Stomach (tissue), 9 donors: ENCODE results near the gene HLA-DOA. TPM values are rescaled to one million over a fixed set of nuclear protein-coding genes. Genes with fewer than 3 reads are reported as not detected.

Source experiments
- DNase-seq, 2 donors: peaks; one replicate each; pipeline versions ENCODE4 v3.0.0 to v3.0.0-alpha.2; 2013 to 2019
- H3K27ac ChIP-seq, 5 donors: fragments of 200-600 bp in 4 of 5; sonication (generic) in 4 of 5; one replicate each; pipeline ENCODE4 v1.5.1; 2013 to 2019; ENCODE audit warnings: mild to moderate bottlenecking in 1 of 5, moderate library complexity in 1 of 5
- H3K27me3 ChIP-seq, 3 donors: fragments of 200-600 bp; sonication (generic); one replicate each; pipeline ENCODE4 v1.5.1; 2017 to 2019; ENCODE audit warnings: mixed run types in 1 of 3
- H3K36me3 ChIP-seq, 4 donors: fragments of 200-600 bp; sonication (generic); 1 replicate in 3 of 4; 2 replicates in 1 of 4; pipeline ENCODE4 v1.5.1; 2016 to 2019
- H3K4me1 ChIP-seq, 4 donors: fragments of 200-600 bp; sonication (generic); one replicate each; pipeline ENCODE4 v1.5.1; 2016 to 2019
- H3K4me3 ChIP-seq, 4 donors: fragments of 200-600 bp; sonication (generic) in 3 of 4; one replicate each; pipeline ENCODE4 v1.5.1; 2016 to 2019; ENCODE audit warnings: mild to moderate bottlenecking in 1 of 4
- H3K9me3 ChIP-seq, 4 donors: fragments of 200-600 bp; sonication (generic); one replicate each; pipeline ENCODE4 v1.5.1; 2016 to 2019
- CTCF ChIP-seq, 7 experiments: fragments of 450-650 bp in 4 of 7; fragments of 200-600 bp in 3 of 7; sonication (generic) in 3 of 7; IDR thresholded peaks; one replicate each; pipeline ENCODE4 v1.5.1; 2016 to 2019; ENCODE audit warnings: antibody characterized with exemption in 7 of 7, control low read depth in 2 of 7, mild to moderate bottlenecking in 1 of 7
- EP300 ChIP-seq: sonication (generic); formaldehyde crosslinking; IDR thresholded peaks from one replicate; pipeline ENCODE4 v1.6.1; 2017; ENCODE audit warnings: antibody characterized with exemption
- POLR2A ChIP-seq, 4 donors: fragments of 450-650 bp; IDR thresholded peaks; one replicate each; pipeline ENCODE4 v1.6.1; 2016; ENCODE audit warnings: antibody characterized with exemption in 4 of 4, control low read depth in 2 of 4, mild to moderate bottlenecking in 1 of 4, moderate library complexity in 1 of 4
- POLR2AphosphoS5 ChIP-seq, 3 donors: sonication (generic); formaldehyde crosslinking; IDR thresholded peaks; one replicate each; pipeline ENCODE4 v1.6.1; 2016; ENCODE audit warnings: antibody characterized with exemption in 3 of 3
- WGBS, 5 donors: extraction: QIAGEN DNeasy Blood & Tissue Kit in 3 of 5; methylation state at CpG; one replicate each; pipeline versions ENCODE4 v1.1.5 to v1.1.7; 2013 to 2018; 5-methylcytosine and 5-hydroxymethylcytosine counted together
- intact Hi-C: fragments of 100-400 bp; cut with DNase I; formaldehyde crosslinking; loops from one replicate; pipeline ENCODE4 v1.15.1; 2023; ENCODE audit warnings: low total_unique reads
- polyA plus RNA-seq, 3 donors: library from polyadenylated mRNA; stranded (reverse); fragments of 200-250 nt; gene quantifications; one replicate each; pipeline ENCODE4 v1.2.3, GENCODE V29; 2013
- total RNA-seq, 5 donors: library from RNA; depleted of rRNA; stranded (reverse); fragments of >200 nt; gene quantifications; one replicate each; pipeline versions ENCODE4 v1.1.0 to v1.2.3, GENCODE V29; 2014 to 2016
- donor health status: healthy with polysubstance abuse.
- donor health status: Bipolar disorder and iron deficiency.
- donor health status: healthy.

The HLA-DOA gene
- total and polyA plus RNA-seq, 8 donors = 0.45 to 3.9 (median 0.92) TPM; not detected in 1

- H3K27me3 ChIP-seq = peaks cover 0 to 40% (median 6%) of the 10 kb centered on the region in 3 donors
- no peak for DNase-seq
- 85 to 93% (median 91%) methylated on average over 26 of the region's 26 CpGs for WGBS, 5 donors
- H3K4me3 ChIP-seq = no peak overlapping the region
- no peak for TF ChIP-seq POLR2AphosphoS5 (IDR thresholded peaks at IDR 0.05)
- TF ChIP-seq EP300 = no peak
- TF ChIP-seq CTCF (IDR thresholded peaks at IDR 0.05) = no peak
- no peak for TF ChIP-seq POLR2A (IDR thresholded peaks at IDR 0.05)
- H3K36me3 ChIP-seq = no peaks in the 10 kb centered on the region
- no peak overlapping the region for H3K27ac ChIP-seq
- H3K4me1 ChIP-seq = peaks cover 0 to 9% (median 7%) of the 10 kb centered on the region in 4 donors
- no peaks in the 10 kb centered on the region for H3K9me3 ChIP-seq
- intact Hi-C loops = loop anchor here (10.0 kb wide), 2 partner anchors 137 to 237 kb away; no protein-coding TSS in a partner anchor
These were observed 1.5 kb downstream of the HLA-DOA start for GRCh38 chr6:33007831-33008400.

- H3K4me1 ChIP-seq = peaks cover 0 to 8% (median 7%) of the 10 kb centered on the region in 4 donors
- no peak for TF ChIP-seq POLR2AphosphoS5 (IDR thresholded peaks at IDR 0.05)
- no peak for TF ChIP-seq CTCF (IDR thresholded peaks at IDR 0.05)
- TF ChIP-seq EP300 = no peak
- no peak for TF ChIP-seq POLR2A (IDR thresholded peaks at IDR 0.05)
- intact Hi-C loops = loop anchor here (10.0 kb wide), 2 partner anchors 140 to 240 kb away; no protein-coding TSS in a partner anchor
- H3K4me3 ChIP-seq = no peak overlapping the region
- 63 to 85% (median 77%) methylated on average over 6 of the region's 6 CpGs for WGBS, 5 donors
- peaks cover 0 to 42% (median 6%) of the 10 kb centered on the region in 3 donors for H3K27me3 ChIP-seq
- no peaks in the 10 kb centered on the region for H3K9me3 ChIP-seq
- no peak overlapping the region for H3K27ac ChIP-seq
- no peaks in the 10 kb centered on the region for H3K36me3 ChIP-seq
- no peak for DNase-seq
These were observed 4.5 kb downstream of the HLA-DOA start for GRCh38 chr6:33004940-33005339.

- TF ChIP-seq POLR2A (IDR thresholded peaks at IDR 0.05) (no peak), CTCF (IDR thresholded peaks at IDR 0.05) (no peak), POLR2AphosphoS5 (IDR thresholded peaks at IDR 0.05) (no peak), EP300 (no peak)
- Histone ChIP-seq H3K36me3 (no peaks in the 10 kb centered on the region), H3K27me3 (peaks cover 0 to 58% (median 0%) of the 10 kb centered on the region in 3 donors), H3K4me1 (no peaks in the 10 kb centered on the region), H3K9me3 (no peaks in the 10 kb centered on the region), H3K4me3 (no peak overlapping the region), H3K27ac (no peak overlapping the region)
- intact Hi-C loops = loop anchor here (10.0 kb wide), 2 partner anchors 143 to 243 kb away; no protein-coding TSS in a partner anchor
- DNase-seq = no peak
- WGBS, 5 donors = 51 to 72% (median 64%) methylated on average over 4 of the region's 4 CpGs
These were observed 7.7 kb downstream of the HLA-DOA start for GRCh38 chr6:33001685-33002084.

GRCh38 chr6:33000055-33000454 lies 9.3 kb downstream of the HLA-DOA start:
- Histone ChIP-seq H3K36me3 (no peaks in the 10 kb centered on the region), H3K27ac (no peak overlapping the region), H3K4me1 (no peaks in the 10 kb centered on the region), H3K9me3 (no peaks in the 10 kb centered on the region), H3K4me3 (no peak overlapping the region), H3K27me3 (peaks cover 0 to 61% (median 0%) of the 10 kb centered on the region in 3 donors)
- WGBS, 5 donors = 17 to 32% (median 23%) methylated on average over 8 of the region's 8 CpGs
- DNase-seq = peak; percentile 36 to 72
- intact Hi-C loops = loop anchor here (10.0 kb wide), 2 partner anchors 145 to 245 kb away; no protein-coding TSS in a partner anchor
- peak in 3 of 7 experiments; percentile 21 to 64 (median 55) for TF ChIP-seq CTCF (IDR thresholded peaks at IDR 0.05)
- no peak for TF ChIP-seq EP300
- no peak for TF ChIP-seq POLR2AphosphoS5 (IDR thresholded peaks at IDR 0.05)
